Measurements from ENCODE around the gene ZNF200.
A peak's percentile ranks its signal among the peaks of the same experiment; 100 is the strongest.

The ZNF200 gene

GRCh38 chr16:3175157-3176093 lies 59.5 kb downstream of the ZNF200 start:
- Mint-ChIP-seq H3K36me3 (ENCODE audit: insufficient read depth) (peaks cover 32% of the 10 kb centered on the region), H3K4me1 (peaks cover 24% of the 10 kb centered on the region), H3K27me3 (peaks cover 80% of the 10 kb centered on the region), H3K9me3 (no peaks in the 10 kb centered on the region), H3K4me3 (peak overlapping the region; percentile 16), H3K27ac (ENCODE audit: low read depth) (no peak overlapping the region)
- ATAC-seq (replicated peaks; ENCODE audit: extremely low read depth, poor library complexity, severe bottlenecking) (no peak), DNase-seq (ENCODE audit: low spot score in 2 of 2) (no peak)

GRCh38 chr16:3174618-3175148 lies 60.3 kb downstream of the ZNF200 start:
- no peaks in the 10 kb centered on the region for H3K9me3 Mint-ChIP-seq
- H3K27me3 Mint-ChIP-seq = peaks cover 73% of the 10 kb centered on the region
- H3K4me1 Mint-ChIP-seq = peaks cover 24% of the 10 kb centered on the region
- ATAC-seq (replicated peaks; ENCODE audit: extremely low read depth, poor library complexity, severe bottlenecking) (no peak), DNase-seq (ENCODE audit: low spot score in 2 of 2) (no peak)
- H3K4me3 Mint-ChIP-seq = peak overlapping the region; percentile 64
- H3K36me3 Mint-ChIP-seq (ENCODE audit: insufficient read depth) = peaks cover 32% of the 10 kb centered on the region
- H3K27ac Mint-ChIP-seq (ENCODE audit: low read depth) = peak overlapping the region; percentile 44

DNA sequence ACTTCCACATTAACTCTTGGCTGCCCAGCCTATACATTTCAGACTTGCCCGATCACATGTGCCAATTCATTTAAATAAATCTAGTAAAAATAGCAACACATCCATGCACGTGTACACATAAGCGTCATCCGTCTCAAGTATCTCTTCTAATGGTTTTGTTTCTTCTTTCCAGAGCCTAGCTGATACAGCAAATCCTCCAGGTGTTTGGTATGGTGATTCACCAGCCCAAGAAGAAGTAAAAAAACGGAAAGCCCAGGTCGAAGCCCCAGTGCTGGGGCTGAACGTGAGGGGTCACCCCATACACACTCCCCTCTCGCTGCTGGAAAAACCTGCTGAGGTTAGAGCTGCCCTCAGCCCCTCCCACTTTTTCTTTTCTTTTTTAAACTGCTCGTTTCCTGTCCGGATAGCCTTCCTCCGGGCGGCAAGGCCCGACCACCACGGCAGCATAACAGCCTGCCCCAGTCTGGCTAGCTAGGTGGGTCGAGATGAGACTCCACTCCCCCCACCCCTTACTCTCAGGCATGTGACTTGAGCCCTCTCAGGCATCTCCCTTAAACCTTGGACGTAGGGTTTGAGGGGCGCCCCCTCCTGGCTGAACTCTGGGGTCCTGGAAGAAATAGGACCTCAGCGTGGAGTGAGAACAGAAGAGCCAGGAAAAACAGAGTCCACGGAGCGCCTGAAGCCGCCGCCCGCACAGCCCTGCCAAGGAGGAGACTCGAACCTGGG lies 60.9 kb downstream of the ZNF200 start:
- H3K4me3 Mint-ChIP-seq = peak overlapping the region; percentile 64
- peak overlapping the region; percentile 44 for H3K27ac Mint-ChIP-seq (ENCODE audit: low read depth)
- ATAC-seq (replicated peaks; ENCODE audit: extremely low read depth, poor library complexity, severe bottlenecking) (no peak), DNase-seq (ENCODE audit: low spot score in 2 of 2) (no peak)
- peaks cover 30% of the 10 kb centered on the region for H3K36me3 Mint-ChIP-seq (ENCODE audit: insufficient read depth)
- peaks cover 24% of the 10 kb centered on the region for H3K4me1 Mint-ChIP-seq
- peaks cover 67% of the 10 kb centered on the region for H3K27me3 Mint-ChIP-seq
- H3K9me3 Mint-ChIP-seq = no peaks in the 10 kb centered on the region
